A673 (cell line): Measurements from ENCODE around the gene CALR3. TPM values are rescaled to one million over a fixed set of nuclear protein-coding genes. Genes with fewer than 3 reads are reported as not detected.

Experiments
- BruUV-seq: library from RNA; stranded (reverse); fragments of 400-500 nt; replicated peaks from 2 replicates; lab custom pipeline; 2021; lab: Mats Ljungman, UMichigan
- CTCF ChIA-PET: fragments of 300-600 bp; sonication (Branson Sonifier 250); formaldehyde crosslinking; loops from one replicate; lab custom pipeline; 2022; ENCODE audit warnings: antibody characterized with exemption; lab: Charles Lee
- POLR2A ChIA-PET: fragments of 300-600 bp; sonication (Branson Sonifier 250); formaldehyde crosslinking; loops from one replicate; lab custom pipeline; 2022; ENCODE audit warnings: antibody characterized with exemption; ENCODE audit not compliant: low non-redundant PET; lab: Charles Lee
- DNase-seq: peaks from one replicate; pipeline ENCODE4 v3.0.0-alpha.2; 2015; ENCODE audit warnings: low spot score
- H3K27ac ChIP-seq: fragments of 200-600 bp; sonication (generic); 2 replicates; pipeline ENCODE4 v1.5.1; 2016; ENCODE audit warnings: mixed run types, low read depth, mild to moderate bottlenecking, mixed read lengths, antibody characterized with exemption, low read length; ENCODE audit not compliant: poor library complexity, severe bottlenecking
- H3K27me3 ChIP-seq: fragments of 200-600 bp; sonication (generic); replicated peaks from 2 replicates; pipeline ENCODE4 v1.6.1; 2017; ENCODE audit warnings: mixed run types, low read depth, mild to moderate bottlenecking, mixed read lengths, antibody characterized with exemption, low read length; ENCODE audit not compliant: insufficient read depth, poor library complexity
- H3K36me3 ChIP-seq: fragments of 200-600 bp; sonication (generic); 2 replicates; pipeline ENCODE4 v1.6.1; 2016; ENCODE audit warnings: mixed run types, mild to moderate bottlenecking, mixed read lengths, antibody characterized with exemption, low read length; ENCODE audit not compliant: insufficient read depth, poor library complexity, severe bottlenecking
- H3K4me1 ChIP-seq: fragments of 200-600 bp; sonication (generic); 2 replicates; pipeline ENCODE4 v1.6.1; 2017; ENCODE audit warnings: mixed run types, mild to moderate bottlenecking, mixed read lengths, antibody characterized with exemption, low read length; ENCODE audit not compliant: insufficient read depth, poor library complexity, severe bottlenecking
- H3K4me3 ChIP-seq: fragments of 200-600 bp; sonication (generic); 2 replicates; pipeline ENCODE4 v1.5.1; 2016; ENCODE audit warnings: low read depth, mixed run types, mild to moderate bottlenecking, mixed read lengths, low read length; ENCODE audit not compliant: poor library complexity, severe bottlenecking
- H3K9me3 ChIP-seq: fragments of 200-600 bp; sonication (generic); 2 replicates; pipeline ENCODE4 v1.6.1; 2016; ENCODE audit warnings: mixed run types, low read depth, mild to moderate bottlenecking, mixed read lengths, antibody characterized with exemption, low read length; ENCODE audit not compliant: poor library complexity, severe bottlenecking
- EZH2 ChIP-seq: fragments of 200-600 bp; sonication (generic); IDR thresholded peaks from 2 replicates; pipeline ENCODE4 v1.6.1; 2017; ENCODE audit warnings: borderline replicate concordance, low read depth, mild to moderate bottlenecking, mixed read lengths, antibody characterized with exemption, low read length; ENCODE audit not compliant: poor library complexity, severe bottlenecking
- intact Hi-C: fragments of 100-400 bp; cut with micrococcal nuclease; formaldehyde crosslinking; loops from one replicate; pipeline ENCODE4 v1.10.0; 2022; ENCODE audit not compliant: unreplicated experiment
- total RNA-seq: library from RNA; stranded (reverse); gene quantifications from 2 replicates; pipeline ENCODE4 v1.2.3, GENCODE V29; 2021
- TF ChIP-seq, protein P1 (sequence below): fragments of 300-800, 200-600 bp; sonication (generic); conservative IDR thresholded peaks from 2 replicates; pipeline ENCODE4 v1.5.1; 2017; ENCODE audit warnings: low read depth, mild to moderate bottlenecking, antibody characterized with exemption, low read length, moderate library complexity, mixed read lengths

Gene CALR3
- total RNA-seq, 1 experiment from 2014 or later, result not detected

DNA sequence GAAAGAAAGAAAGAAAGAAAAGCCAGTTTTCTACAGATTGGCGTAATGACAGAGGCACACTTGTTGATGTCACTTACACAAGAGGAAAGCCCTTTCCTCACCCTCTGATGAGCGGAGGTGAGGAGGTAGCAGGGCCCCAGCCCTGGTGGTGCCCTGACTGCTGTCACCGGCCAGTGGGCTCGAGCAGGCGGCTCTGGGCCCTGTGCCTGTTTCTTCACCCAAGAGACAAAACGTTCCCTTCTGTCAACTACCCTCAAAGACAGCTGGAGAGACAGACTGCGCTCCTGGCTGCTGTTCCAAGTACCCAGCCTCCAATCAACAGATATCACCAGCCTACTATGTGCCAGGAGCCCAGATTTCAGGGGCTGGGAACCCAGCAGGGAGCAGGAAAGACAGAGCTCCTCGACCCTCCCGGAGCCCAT, 34.3 kb downstream of the CALR3 start:
- H3K4me3 ChIP-seq, result no peak overlapping the region
- peaks cover 4% of the 10 kb centered on the region for H3K36me3 ChIP-seq
- H3K27ac ChIP-seq, result peak overlapping the region; percentile 57
- intact Hi-C loops, result no loop called here
- peaks cover 19% of the 10 kb centered on the region for H3K4me1 ChIP-seq
- BruUV-seq, result no TSS peak
- DNase-seq, result no peak
- H3K27me3 ChIP-seq, result no peaks in the 10 kb centered on the region
- POLR2A ChIA-PET, result no interaction called here
- TF ChIP-seq, protein P1, sequence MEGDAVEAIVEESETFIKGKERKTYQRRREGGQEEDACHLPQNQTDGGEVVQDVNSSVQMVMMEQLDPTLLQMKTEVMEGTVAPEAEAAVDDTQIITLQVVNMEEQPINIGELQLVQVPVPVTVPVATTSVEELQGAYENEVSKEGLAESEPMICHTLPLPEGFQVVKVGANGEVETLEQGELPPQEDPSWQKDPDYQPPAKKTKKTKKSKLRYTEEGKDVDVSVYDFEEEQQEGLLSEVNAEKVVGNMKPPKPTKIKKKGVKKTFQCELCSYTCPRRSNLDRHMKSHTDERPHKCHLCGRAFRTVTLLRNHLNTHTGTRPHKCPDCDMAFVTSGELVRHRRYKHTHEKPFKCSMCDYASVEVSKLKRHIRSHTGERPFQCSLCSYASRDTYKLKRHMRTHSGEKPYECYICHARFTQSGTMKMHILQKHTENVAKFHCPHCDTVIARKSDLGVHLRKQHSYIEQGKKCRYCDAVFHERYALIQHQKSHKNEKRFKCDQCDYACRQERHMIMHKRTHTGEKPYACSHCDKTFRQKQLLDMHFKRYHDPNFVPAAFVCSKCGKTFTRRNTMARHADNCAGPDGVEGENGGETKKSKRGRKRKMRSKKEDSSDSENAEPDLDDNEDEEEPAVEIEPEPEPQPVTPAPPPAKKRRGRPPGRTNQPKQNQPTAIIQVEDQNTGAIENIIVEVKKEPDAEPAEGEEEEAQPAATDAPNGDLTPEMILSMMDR, result no peak
- TF ChIP-seq EZH2, result no peak
- CTCF ChIA-PET, result no interaction called here
- no peaks in the 10 kb centered on the region for H3K9me3 ChIP-seq

DNA sequence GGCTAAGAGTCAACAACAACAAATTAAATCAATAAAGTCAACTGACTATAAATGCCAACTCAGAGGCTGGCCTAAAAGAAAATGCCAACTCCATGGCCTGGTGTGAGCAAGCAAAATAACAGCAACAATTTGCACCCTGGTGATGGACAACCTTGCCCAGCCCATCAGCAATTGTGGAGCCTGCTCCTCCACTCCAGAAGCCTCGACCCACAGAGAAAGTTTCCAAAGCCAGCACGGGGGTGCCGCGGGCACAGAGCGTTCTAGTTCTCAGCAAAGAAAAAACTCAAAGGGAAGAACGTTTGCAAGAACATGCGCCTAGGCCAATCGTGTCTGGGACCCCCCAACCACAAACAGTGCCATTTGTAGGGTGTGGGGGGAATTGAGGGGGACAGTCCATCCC, 35.5 kb downstream of the CALR3 start:
- no peak for TF ChIP-seq EZH2
- TF ChIP-seq, protein P1, result no peak
- no peaks in the 10 kb centered on the region for H3K27me3 ChIP-seq
- ChIA-PET POLR2A (no interaction called here), CTCF (no interaction called here)
- no peak for DNase-seq
- BruUV-seq, result no TSS peak
- H3K4me3 ChIP-seq, result no peak overlapping the region
- intact Hi-C loops, result no loop called here
- peaks cover 19% of the 10 kb centered on the region for H3K4me1 ChIP-seq
- peaks cover 4% of the 10 kb centered on the region for H3K36me3 ChIP-seq
- no peaks in the 10 kb centered on the region for H3K9me3 ChIP-seq
- H3K27ac ChIP-seq, result no peak overlapping the region

GRCh38 chr19:16459680-16460079, 36.3 kb downstream of the CALR3 start:
- Histone ChIP-seq H3K4me1 (peaks cover 19% of the 10 kb centered on the region), H3K36me3 (no peaks in the 10 kb centered on the region), H3K4me3 (no peak overlapping the region), H3K9me3 (no peaks in the 10 kb centered on the region), H3K27me3 (no peaks in the 10 kb centered on the region), H3K27ac (no peak overlapping the region)
- TF ChIP-seq, protein P1, result no peak
- TF ChIP-seq EZH2, result no peak
- intact Hi-C loops, result no loop called here
- ChIA-PET CTCF (no interaction called here), POLR2A (no interaction called here)
- DNase-seq, result no peak
- BruUV-seq, result no TSS peak
